NCI-H446 treated with DMSO at 0.1 percent for 48 hours (cell line): Measurements from ENCODE around the gene CDK5RAP3.

Experiments used
- DNase-seq: peaks from one replicate; lab custom pipeline; 2025; lab: John Stamatoyannopoulos, UW

Gene CDK5RAP3

DNA sequence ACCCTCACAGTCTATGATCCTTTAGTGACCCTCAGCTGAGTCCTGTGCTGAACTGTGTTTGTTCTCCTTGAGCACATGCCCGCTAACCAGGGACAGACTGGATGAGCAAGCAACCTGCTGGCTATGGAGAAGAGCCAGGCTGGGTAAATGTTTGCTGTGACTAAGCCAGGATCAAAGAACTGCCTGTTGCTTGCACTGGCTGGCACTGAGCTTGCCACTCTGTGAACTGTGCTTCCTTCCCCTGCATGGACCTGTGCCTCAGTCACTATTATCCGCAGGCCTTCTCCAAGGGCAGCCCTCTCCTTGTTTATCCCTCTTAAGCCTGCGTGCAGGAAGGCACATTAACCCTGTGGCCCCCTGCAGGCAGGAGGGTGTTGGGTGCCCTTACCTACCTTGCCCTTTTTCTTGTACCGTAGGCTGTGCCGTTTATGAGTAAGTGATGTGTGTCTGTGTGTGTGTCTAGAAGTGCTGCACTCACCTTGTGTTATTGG is 22.2 kb upstream of the CDK5RAP3 start:
- no peak for DNase-seq

- DNase-seq, result peak; percentile 26
Measured at GRCh38 chr17:47949197-47949759, 21.6 kb upstream of the CDK5RAP3 start.

DNA sequence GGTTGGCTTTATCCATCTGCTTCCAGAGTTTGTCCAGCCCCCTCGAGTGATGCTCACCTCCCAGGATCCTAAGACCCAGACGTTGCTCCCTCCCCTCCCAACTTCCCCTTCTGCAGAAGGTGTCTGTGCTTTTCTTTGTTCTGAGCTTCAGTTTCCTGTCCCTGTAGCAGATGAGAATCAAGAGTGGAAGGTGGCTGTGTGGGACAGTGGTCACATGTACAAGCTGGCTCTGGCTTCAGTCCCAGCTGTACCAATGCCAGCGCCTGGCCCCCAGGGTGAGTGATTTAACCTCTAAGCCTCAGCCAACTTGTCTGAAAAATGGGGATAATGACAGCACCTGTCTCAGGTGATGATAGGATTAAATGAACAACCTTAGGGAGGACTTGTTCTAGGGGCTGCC is 21.0 kb upstream of the CDK5RAP3 start:
- DNase-seq, result no peak

- no peak for DNase-seq
Measured at GRCh38 chr17:47950448-47950847, 20.5 kb upstream of the CDK5RAP3 start.

- no peak for DNase-seq
Measured at GRCh38 chr17:47952171-47953021, 18.5 kb upstream of the CDK5RAP3 start.

- no peak for DNase-seq
Measured at GRCh38 chr17:47953909-47954308, 17.0 kb upstream of the CDK5RAP3 start.

GRCh38 chr17:47955497-47956461 is 15.1 kb upstream of the CDK5RAP3 start:
- DNase-seq, result no peak

DNA sequence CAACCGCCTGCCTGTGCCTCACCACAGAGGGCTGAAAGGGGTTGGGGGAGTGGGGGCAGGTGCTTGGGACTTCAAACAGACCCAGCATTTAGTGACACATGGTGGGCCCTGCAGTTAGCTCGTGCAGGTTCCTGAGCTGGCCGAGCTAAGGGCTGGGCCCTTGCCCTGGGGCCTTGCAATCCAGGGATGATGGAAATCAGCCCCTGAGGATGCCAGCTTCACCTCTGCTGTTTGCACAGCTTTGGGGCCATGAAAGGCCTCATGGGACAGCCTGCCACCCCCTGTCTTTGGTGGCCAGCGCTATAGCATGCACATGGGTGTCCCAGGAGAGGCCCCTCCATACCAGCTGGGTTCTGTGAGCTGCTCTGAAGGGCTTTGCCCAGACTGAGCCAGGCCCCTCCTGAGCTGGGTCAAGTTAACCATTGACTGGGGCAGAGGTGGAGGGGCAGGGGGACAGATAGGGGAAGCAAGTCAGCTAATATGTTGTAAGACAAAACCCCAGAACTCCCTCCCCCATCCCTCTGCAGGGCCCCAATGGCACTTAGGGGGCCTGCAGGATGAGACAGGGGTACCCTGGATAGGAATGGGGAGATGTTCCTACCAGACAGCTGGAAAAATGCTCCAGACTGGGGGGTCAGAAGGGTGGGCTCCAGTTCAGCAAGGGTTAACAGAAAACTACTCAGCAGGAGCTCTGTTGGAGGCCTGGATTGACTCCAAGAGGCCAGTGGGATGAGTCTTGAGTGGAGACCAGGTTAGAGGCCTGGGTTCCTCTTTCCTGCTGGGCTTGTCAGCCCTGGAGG is 13.9 kb upstream of the CDK5RAP3 start:
- no peak for DNase-seq

DNA sequence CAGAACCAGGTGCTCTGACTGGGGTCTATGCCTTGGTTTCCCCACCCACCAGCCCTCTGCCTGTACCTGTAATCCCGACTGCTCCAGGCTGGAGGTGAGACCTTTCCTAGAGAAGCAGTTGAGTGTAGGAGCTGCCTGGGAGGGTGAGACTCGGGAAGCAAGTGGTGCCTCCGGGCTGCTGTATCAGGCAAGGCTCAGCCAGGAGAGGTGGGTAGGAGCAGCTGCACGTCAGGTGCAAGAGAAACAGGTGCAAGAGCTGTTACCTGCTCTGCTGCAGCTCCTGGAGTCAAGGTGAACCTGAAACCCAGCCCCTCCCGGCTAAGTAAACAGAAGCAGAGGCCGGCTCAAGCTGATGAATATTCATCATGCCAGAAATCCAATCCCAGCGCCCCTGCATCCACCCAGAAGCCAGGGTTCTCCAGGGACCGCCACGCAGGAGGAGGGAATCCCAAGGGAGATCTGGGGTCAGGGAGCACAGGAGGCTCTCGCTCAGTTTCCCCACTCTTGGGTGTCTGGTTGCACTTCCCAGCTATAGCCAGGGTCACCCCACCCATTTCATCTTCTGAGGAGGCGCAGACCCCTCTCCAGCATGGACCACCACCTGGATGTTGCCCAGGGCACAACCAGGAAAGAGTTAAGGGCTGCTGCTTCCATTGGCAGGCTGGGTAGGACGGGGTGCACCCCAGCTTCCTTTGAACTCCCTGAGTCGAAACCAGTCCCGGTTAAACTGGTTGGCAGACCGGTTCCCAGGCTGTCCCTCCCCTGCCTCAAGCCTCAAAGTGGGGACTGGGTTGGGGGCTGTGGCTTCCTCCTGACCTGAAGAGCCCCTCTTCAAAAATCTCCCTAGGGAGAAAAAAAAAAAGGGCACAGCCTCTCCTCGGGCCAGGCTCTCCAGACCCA is 13.1 kb upstream of the CDK5RAP3 start, which contains the start of gene PRR15L:
TSS of gene PRR15L (minus strand) at position 293 of the 900 bp plus-strand sequence. CDS start 4,649 bp downstream, outside the sequence.
- no peak for DNase-seq

DNA sequence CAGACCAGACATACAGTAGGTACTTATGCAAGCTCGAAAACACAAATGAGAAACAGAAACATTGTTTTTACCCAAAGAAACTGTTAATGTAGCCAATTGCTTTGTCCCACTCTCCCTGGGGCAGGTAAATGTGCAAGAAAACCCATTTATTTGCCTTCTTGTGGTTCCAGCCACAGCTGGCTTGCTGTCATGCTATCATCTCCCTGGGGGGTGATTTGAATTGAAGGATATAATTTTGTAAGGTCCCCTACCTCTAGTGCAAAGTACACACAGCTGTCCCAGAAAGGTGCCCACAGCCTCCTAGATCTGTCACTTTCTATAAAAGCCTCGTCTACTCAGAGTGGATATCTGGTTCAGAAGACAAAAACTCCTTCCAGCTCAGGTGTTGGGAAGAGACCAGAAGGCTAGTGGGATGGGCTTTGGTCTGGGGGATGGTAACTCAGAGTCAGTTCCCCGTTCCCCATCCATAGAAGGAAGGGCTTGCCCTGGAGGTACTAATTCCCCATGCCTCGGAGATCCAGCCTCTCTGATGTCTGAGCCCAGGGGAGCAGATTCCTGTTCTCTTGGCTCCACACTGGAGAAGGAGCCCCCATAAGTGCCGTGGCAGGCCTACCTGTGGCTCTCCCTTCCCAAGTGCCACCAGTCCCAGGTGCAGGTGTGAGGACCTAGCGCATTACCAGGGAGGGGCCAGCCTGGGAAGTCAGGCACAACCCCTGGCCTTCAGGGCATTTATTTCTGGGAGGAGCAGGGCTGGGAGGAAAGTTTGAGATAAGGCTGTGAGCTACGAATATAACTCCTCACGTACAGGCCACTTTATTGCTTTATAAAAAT is 10.9 kb upstream of the CDK5RAP3 start:
- DNase-seq, result no peak

- no peak for DNase-seq
Measured at GRCh38 chr17:47961406-47961805, 9.5 kb upstream of the CDK5RAP3 start.

DNA sequence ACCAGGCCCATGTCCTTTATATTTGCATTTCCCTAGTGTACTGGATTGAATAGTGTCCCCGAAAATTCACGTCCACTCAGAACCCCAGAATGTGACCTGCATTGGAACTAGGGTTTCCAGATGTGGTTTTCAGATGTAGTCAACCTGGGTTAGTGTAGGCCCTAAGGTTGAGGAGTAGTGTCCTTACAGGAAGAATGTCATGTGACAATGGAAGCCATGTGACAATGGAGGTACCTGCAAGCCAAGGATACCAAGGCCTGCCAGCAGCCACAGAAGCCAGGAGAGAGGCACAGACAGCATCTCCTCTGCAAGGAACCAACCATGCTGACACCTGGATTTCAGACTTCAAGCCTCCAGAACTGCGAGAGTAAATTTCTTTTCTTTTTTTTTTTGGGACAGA is 8.0 kb upstream of the CDK5RAP3 start:
- no peak for DNase-seq

DNA sequence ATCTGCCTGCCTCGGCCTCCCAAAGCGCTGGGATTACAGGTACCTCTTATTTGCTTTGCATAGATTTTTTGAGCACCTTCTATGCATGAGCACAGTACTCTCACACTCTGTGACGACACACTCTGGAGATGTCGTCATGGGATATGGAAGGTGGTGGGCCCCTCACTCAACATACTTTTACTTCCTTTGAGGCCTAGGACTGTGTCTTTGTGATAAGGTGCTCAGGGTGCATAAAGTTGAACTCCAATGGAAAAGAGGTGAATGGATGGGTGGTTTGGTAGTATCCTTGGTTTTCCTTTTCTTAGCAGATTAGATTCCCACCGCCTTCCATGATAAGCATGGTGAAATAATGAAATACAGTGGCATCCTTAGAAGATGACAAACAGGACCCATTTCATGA is 6.1 kb upstream of the CDK5RAP3 start:
- DNase-seq, result no peak

DNA sequence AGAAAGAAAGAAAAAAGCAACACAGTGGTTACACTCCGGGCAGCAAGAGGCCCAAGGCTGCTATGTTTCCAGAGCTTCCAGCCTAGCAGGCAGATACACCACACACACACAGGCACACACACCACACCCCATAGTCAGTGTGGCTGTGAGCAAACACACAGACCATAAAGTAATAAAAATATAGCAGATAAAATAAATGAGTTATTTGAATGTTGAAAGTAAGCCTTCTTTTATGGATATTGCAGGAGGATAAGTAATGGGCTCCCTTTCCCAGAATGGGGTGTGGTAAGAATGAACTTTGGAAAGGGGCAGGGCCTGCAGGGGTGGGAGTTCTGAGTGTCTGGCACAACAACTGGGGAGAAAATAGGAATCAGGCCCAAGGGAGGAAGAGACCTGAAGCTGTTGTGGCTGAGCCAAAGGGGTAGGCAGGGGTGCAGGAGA is 4.8 kb upstream of the CDK5RAP3 start:
- DNase-seq, result no peak

DNA sequence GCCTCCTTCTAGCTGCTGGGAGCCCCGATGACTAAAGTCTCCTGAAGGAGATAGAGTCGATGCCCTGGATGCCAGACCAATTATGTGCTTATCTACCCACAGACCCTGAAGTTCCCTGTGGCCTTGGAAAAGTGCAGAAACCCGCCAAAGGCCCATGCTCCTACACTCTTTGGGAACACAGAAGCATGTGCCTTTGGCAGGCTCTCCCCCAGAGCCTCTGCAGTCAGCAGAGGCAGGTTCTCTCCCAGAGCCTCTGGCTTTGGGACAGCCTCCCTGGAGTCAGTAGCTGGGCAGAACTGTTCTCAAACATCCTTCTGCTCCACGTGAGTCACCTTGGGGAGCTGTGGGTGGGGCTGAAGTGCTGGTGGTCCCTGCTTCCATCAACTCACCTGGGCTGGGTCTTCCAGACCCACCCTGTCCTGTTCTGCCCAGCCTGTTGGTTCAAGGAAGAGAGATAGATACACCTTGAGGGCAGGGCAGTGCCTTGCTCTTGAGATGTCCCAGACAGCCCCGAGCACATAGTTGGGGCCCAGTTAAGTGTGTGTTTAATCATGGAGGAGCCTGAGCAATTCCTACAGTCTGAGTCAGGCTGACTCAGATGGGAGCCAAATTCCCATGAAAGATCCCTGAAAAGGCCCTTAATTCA is 3.2 kb upstream of the CDK5RAP3 start:
- no peak for DNase-seq

DNA sequence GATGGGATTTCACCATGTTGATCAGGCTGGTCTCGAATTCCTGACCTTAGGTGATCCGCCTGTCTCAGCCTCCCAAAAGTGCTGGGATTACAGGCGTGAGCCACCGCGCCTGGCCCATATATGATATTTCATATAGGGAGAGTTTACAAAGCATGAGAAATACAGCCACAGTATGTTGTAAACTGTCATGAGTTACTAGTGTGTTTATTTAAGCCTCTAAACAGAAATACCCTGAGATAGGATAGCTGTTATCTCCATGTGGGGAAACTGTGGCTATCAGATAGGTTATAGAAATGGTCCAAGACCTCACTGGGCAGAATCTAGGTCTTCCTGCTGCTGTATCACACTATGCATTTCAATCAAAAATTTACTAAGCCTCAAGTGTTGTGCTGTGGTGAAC is 2.1 kb upstream of the CDK5RAP3 start:
- no peak for DNase-seq

- DNase-seq, result no peak
Measured at GRCh38 chr17:47969930-47970724, 786 bp upstream of the CDK5RAP3 start.

DNA sequence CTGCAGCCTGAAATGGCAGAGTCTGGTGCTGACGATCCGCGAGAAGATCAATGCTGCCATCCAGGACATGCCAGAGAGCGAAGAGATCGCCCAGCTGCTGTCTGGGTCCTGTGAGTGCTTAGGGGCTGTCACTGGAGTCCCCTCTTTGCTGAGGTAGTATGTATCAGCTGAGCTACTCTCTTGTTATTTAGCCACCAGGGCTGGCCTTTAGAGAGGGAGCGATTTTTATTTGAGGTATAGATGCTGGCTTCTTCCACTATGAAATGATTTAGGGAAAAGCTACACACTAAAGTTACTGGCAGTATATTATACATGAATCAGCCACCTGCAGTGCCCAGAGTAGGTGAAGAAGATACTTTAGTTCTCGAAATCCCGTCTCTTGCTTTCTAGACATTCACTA is 2.6 kb downstream of the CDK5RAP3 start:
- DNase-seq, result peak; percentile 51
